ENCODE data around the gene GPT2.

GRCh38 chr16:46915483-46916025 lies 31.4 kb downstream of the GPT2 start:
- TF ChIP-seq POLR2AphosphoS5 (IDR thresholded peaks at IDR 0.05; ENCODE audit: borderline replicate concordance, low read depth, low read length) = no peak
- TF ChIP-seq EZH2 (IDR thresholded peaks at IDR 0.05) = no peak
- no peak for TF ChIP-seq FOXP2 (optimal IDR thresholded peaks at IDR 0.05; ENCODE audit: control extremely low read depth, extremely low read length, insufficient read depth)
